Activated CD4-positive, alpha-beta T cell treated with anti-CD3 and anti-CD28 coated beads, Interleukin-2, amount 50 U/mL, for 48 hours (primary cell): Measurements from ENCODE around the gene RPL4.
A peak's percentile ranks its signal among the peaks of the same experiment; 100 is the strongest.
"Not testable (repeated sequence)": the region's sequence is repeated elsewhere in the genome, so short reads cannot be mapped to it uniquely, and the experiment has no call there.

Experiments used
- DNase-seq, 2 experiments: peaks; one replicate each; pipeline ENCODE4 v3.0.0-alpha.2; 2020

RPL4 gene

GRCh38 chr15:66504563-66505429 is at the start of gene RPL4, which contains the start of gene ZWILCH:
Gene RPL4 (minus strand): TSS chr15:66504855. CDS start chr15:66504790, 65 bp downstream.
Gene ZWILCH (plus strand): TSS chr15:66505326. CDS start chr15:66505339, 13 bp downstream.
- DNase-seq, result peak; percentile 78 to 83

GRCh38 chr15:66545255-66545654 is 40.6 kb upstream of the RPL4 start:
- no peak for DNase-seq

- no peak for DNase-seq
Observed at GRCh38 chr15:66542896-66543295, 38.2 kb upstream of the RPL4 start.

GRCh38 chr15:66535056-66535455 is 30.4 kb upstream of the RPL4 start:
- no peak for DNase-seq

GRCh38 chr15:66524838-66525237 is 20.2 kb upstream of the RPL4 start:
- DNase-seq, result no peak

GRCh38 chr15:66523926-66524325 is 19.3 kb upstream of the RPL4 start:
- DNase-seq, result no peak

GRCh38 chr15:66515901-66516322 is 11.3 kb upstream of the RPL4 start:
- no peak for DNase-seq

GRCh38 chr15:66514586-66514985 is 9.9 kb upstream of the RPL4 start:
- no peak for DNase-seq

GRCh38 chr15:66508293-66508883 is 3.7 kb upstream of the RPL4 start:
- DNase-seq, result no peak

GRCh38 chr15:66505818-66506217 is 1.2 kb upstream of the RPL4 start:
- no peak for DNase-seq

- no peak for DNase-seq
Observed at GRCh38 chr15:66505430-66505811, 766 bp upstream of the RPL4 start.

- no peak for DNase-seq
Observed at GRCh38 chr15:66503780-66504562, 684 bp downstream of the RPL4 start.

GRCh38 chr15:66503041-66503648 is 1.5 kb downstream of the RPL4 start:
- not testable (repeated sequence) for DNase-seq

- no peak for DNase-seq
Observed at GRCh38 chr15:66502491-66502890, 2.2 kb downstream of the RPL4 start.

- DNase-seq, result not testable (repeated sequence)
Observed at GRCh38 chr15:66500346-66500745, 4.3 kb downstream of the RPL4 start.

- no peak for DNase-seq
Observed at GRCh38 chr15:66498501-66499386, 5.9 kb downstream of the RPL4 start.

GRCh38 chr15:66497502-66498455 is 6.9 kb downstream of the RPL4 start, which contains the start of gene SNAPC5:
Gene SNAPC5 (minus strand): TSS chr15:66497762. CDS start chr15:66497731, 31 bp downstream.
- DNase-seq, result peak; percentile 98

- peak; percentile 43 to 45 for DNase-seq
Observed at GRCh38 chr15:66496951-66497501, 7.6 kb downstream of the RPL4 start.

- no peak for DNase-seq
Observed at GRCh38 chr15:66494262-66494661, 10.4 kb downstream of the RPL4 start.

GRCh38 chr15:66491846-66492245 is 12.8 kb downstream of the RPL4 start:
- no peak for DNase-seq
